ENCODE measurements around the gene CHIT1. TPM values are rescaled to one million over a fixed set of nuclear protein-coding genes. Genes with fewer than 3 reads are reported as not detected.

Gene CHIT1
- total and polyA plus RNA-seq, 4 donors, result 0.89 to 4.9 (median 2.0) TPM

- TF ChIP-seq, protein P1, sequence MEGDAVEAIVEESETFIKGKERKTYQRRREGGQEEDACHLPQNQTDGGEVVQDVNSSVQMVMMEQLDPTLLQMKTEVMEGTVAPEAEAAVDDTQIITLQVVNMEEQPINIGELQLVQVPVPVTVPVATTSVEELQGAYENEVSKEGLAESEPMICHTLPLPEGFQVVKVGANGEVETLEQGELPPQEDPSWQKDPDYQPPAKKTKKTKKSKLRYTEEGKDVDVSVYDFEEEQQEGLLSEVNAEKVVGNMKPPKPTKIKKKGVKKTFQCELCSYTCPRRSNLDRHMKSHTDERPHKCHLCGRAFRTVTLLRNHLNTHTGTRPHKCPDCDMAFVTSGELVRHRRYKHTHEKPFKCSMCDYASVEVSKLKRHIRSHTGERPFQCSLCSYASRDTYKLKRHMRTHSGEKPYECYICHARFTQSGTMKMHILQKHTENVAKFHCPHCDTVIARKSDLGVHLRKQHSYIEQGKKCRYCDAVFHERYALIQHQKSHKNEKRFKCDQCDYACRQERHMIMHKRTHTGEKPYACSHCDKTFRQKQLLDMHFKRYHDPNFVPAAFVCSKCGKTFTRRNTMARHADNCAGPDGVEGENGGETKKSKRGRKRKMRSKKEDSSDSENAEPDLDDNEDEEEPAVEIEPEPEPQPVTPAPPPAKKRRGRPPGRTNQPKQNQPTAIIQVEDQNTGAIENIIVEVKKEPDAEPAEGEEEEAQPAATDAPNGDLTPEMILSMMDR (IDR thresholded peaks at IDR 0.05; ENCODE audit: control extremely low read depth, extremely low read depth), result no peak
- Histone ChIP-seq H3K4me1 (ENCODE audit: control insufficient read depth in 5 of 5, insufficient read depth in 5 of 5, low read length in 5 of 5) (no peaks in the 10 kb centered on the region), H3K4me3 (no peak overlapping the region), H3K36me3 (ENCODE audit: control insufficient read depth in 4 of 4, insufficient read depth in 4 of 4, low read length in 4 of 4) (no peaks in the 10 kb centered on the region), H3K9ac (ENCODE audit: insufficient read depth in 1 of 2, low read length in 2 of 2) (no peak overlapping the region), H3K27ac (ENCODE audit: low read depth in 1 of 2, low read length in 1 of 2) (no peak overlapping the region), H3K9me3 (ENCODE audit: control insufficient read depth in 4 of 4, insufficient read depth in 3 of 4, low read length in 3 of 4) (peaks cover 0 to under 1% (median 0%) of the 10 kb centered on the region in 4 donors), H3K27me3 (ENCODE audit: control insufficient read depth in 3 of 3, insufficient read depth in 3 of 3, low read length in 2 of 3) (peaks cover 0 to 18% (median 6%) of the 10 kb centered on the region in 3 donors)
- ATAC-seq (ENCODE audit: insufficient read depth, low FRiP score) (no peak), DNase-seq (no peak)
- 52 to 66% methylated on average over 4 of the region's 4 CpGs for WGBS, 2 donors
These were observed 803 bp downstream of the CHIT1 start for GRCh38 chr1:203228670-203229069.

GRCh38 chr1:203227371-203228083 lies 1.9 kb downstream of the CHIT1 start:
- WGBS, 2 donors, result 84 to 91% methylated on average over 9 of the region's 9 CpGs

DNA sequence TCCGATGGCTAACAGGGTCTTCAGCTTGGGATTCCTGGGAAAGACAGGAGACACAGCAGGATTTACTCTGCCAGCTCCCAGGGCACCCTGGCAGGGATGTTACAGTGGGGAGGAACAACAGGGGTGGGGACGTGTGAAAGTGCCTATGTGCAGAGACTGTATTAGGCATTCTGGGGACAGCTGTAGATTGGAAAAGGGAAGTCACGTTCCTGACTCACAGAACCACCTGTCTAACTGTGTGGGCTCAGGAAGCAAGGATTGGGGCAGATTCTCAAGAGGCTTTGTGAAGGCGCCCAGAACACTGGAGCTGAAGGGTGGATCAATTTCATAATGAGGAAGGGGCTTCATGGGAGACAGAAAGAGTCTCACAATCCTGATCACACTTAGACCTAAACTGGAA lies 4.4 kb downstream of the CHIT1 start:
- WGBS, 2 donors, result 43 to 65% methylated on average over 4 of the region's 4 CpGs
- H3K9me3 ChIP-seq (ENCODE audit: control insufficient read depth in 4 of 4, insufficient read depth in 3 of 4, low read length in 3 of 4), result no peaks in the 10 kb centered on the region

More at GRCh38 chr1:203227371-203228083, 1.9 kb downstream of the CHIT1 start:
- H3K27ac ChIP-seq (ENCODE audit: low read depth in 1 of 2, low read length in 1 of 2), result no peak overlapping the region
- TF ChIP-seq, protein P1 (IDR thresholded peaks at IDR 0.05; ENCODE audit: control extremely low read depth, extremely low read depth), result no peak
- H3K4me1 ChIP-seq (ENCODE audit: control insufficient read depth in 5 of 5, insufficient read depth in 5 of 5, low read length in 5 of 5), result no peaks in the 10 kb centered on the region
- H3K36me3 ChIP-seq (ENCODE audit: control insufficient read depth in 4 of 4, insufficient read depth in 4 of 4, low read length in 4 of 4), result no peaks in the 10 kb centered on the region
- no peaks in the 10 kb centered on the region for H3K9me3 ChIP-seq (ENCODE audit: control insufficient read depth in 4 of 4, insufficient read depth in 3 of 4, low read length in 3 of 4)
- H3K4me3 ChIP-seq, result no peak overlapping the region
- no peak for ATAC-seq (ENCODE audit: insufficient read depth, low FRiP score)
- no peak overlapping the region for H3K9ac ChIP-seq (ENCODE audit: insufficient read depth in 1 of 2, low read length in 2 of 2)
- DNase-seq, result no peak
- peaks cover 0 to 20% (median 6%) of the 10 kb centered on the region in 3 donors for H3K27me3 ChIP-seq (ENCODE audit: control insufficient read depth in 3 of 3, insufficient read depth in 3 of 3, low read length in 2 of 3)

More for the DNA sequence above, 4.4 kb downstream of the CHIT1 start:
- H3K4me1 ChIP-seq (ENCODE audit: control insufficient read depth in 5 of 5, insufficient read depth in 5 of 5, low read length in 5 of 5), result no peaks in the 10 kb centered on the region
- TF ChIP-seq, protein P1 (IDR thresholded peaks at IDR 0.05; ENCODE audit: control extremely low read depth, extremely low read depth), result no peak
- DNase-seq (no peak), ATAC-seq (ENCODE audit: insufficient read depth, low FRiP score) (no peak)
- no peaks in the 10 kb centered on the region for H3K36me3 ChIP-seq (ENCODE audit: control insufficient read depth in 4 of 4, insufficient read depth in 4 of 4, low read length in 4 of 4)
- H3K4me3 ChIP-seq, result no peak overlapping the region
- H3K27ac ChIP-seq (ENCODE audit: low read depth in 1 of 2, low read length in 1 of 2), result no peak overlapping the region
- H3K9ac ChIP-seq (ENCODE audit: insufficient read depth in 1 of 2, low read length in 2 of 2), result no peak overlapping the region
- H3K27me3 ChIP-seq (ENCODE audit: control insufficient read depth in 3 of 3, insufficient read depth in 3 of 3, low read length in 2 of 3), result peaks cover 0 to 20% (median 6%) of the 10 kb centered on the region in 3 donors
